ENCODE measurements around the gene CYP4X1. TPM values are rescaled to one million over a fixed set of nuclear protein-coding genes. Genes with fewer than 3 reads are reported as not detected.

The CYP4X1 gene
- total RNA-seq, 1 experiment from 2014 or later = 0.44 TPM

DNA sequence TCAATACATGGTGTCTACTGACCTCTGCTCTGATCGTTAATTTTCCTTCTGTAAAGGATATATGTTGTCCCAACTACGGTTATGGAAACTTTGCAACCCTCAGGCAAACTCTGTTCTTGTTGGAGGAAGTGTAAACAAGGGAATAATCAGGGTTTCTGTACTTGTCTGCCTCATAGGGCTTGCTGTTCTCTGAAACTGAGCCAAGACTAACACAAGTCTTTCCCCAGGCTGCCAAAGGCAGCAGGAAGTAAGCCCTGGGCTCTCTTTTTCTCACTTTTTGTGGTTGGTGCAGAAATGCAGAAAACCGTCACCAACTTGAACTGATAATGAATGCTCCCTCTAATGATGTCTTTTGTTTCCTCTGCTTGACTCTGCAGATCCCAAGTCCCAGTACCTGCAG lies 7.6 kb downstream of the CYP4X1 start:
- H3K4me3 Mint-ChIP-seq = no peak overlapping the region
- no peaks in the 10 kb centered on the region for H3K9me3 Mint-ChIP-seq
- WGBS (ENCODE audit: extremely low coverage, insufficient read length, low lambda C conversion rate) = no CpG with 5 or more reads among the region's 3 CpGs
- H3K27me3 Mint-ChIP-seq (ENCODE audit: low read depth) = peaks cover 16% of the 10 kb centered on the region; the same call in 1 of the 2 replicates
- H3K27ac ChIP-seq (ENCODE audit: insufficient read length, low read depth, low read length) = no peak overlapping the region
- H3K14ac ChIP-seq (ENCODE audit: insufficient read depth, low read length) = no peak overlapping the region
- no peaks in the 10 kb centered on the region for H3K4me1 ChIP-seq (ENCODE audit: insufficient read depth, low read length)
- no peaks in the 10 kb centered on the region for H3K27me3 ChIP-seq (ENCODE audit: insufficient read depth, low read length)
- no peak overlapping the region for H2BK20ac ChIP-seq (ENCODE audit: low read depth, low read length, poor library complexity, severe bottlenecking)
- no peak overlapping the region for H2BK120ac ChIP-seq (ENCODE audit: low read depth, low read length, poor library complexity, severe bottlenecking)
- TF ChIP-seq, protein P1, sequence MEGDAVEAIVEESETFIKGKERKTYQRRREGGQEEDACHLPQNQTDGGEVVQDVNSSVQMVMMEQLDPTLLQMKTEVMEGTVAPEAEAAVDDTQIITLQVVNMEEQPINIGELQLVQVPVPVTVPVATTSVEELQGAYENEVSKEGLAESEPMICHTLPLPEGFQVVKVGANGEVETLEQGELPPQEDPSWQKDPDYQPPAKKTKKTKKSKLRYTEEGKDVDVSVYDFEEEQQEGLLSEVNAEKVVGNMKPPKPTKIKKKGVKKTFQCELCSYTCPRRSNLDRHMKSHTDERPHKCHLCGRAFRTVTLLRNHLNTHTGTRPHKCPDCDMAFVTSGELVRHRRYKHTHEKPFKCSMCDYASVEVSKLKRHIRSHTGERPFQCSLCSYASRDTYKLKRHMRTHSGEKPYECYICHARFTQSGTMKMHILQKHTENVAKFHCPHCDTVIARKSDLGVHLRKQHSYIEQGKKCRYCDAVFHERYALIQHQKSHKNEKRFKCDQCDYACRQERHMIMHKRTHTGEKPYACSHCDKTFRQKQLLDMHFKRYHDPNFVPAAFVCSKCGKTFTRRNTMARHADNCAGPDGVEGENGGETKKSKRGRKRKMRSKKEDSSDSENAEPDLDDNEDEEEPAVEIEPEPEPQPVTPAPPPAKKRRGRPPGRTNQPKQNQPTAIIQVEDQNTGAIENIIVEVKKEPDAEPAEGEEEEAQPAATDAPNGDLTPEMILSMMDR (conservative IDR thresholded peaks at IDR 0.05) = no peak
- no peaks in the 10 kb centered on the region for H3K79me2 ChIP-seq (ENCODE audit: insufficient read depth, low read length)
- H3K23ac ChIP-seq (ENCODE audit: insufficient read length, low read depth, low read length) = no peak overlapping the region
- no peak overlapping the region for H2BK5ac ChIP-seq (ENCODE audit: insufficient read length, low read length)
- H2BK12ac ChIP-seq (ENCODE audit: insufficient read length, low read depth, low read length) = no peak overlapping the region
- H2BK15ac ChIP-seq (ENCODE audit: low read depth, low read length) = no peak overlapping the region
- no peak overlapping the region for H3T11ph ChIP-seq (ENCODE audit: low read length)
- H3K4me2 ChIP-seq (ENCODE audit: insufficient read depth, insufficient read length, low read length) = no peak overlapping the region
- H4K8ac ChIP-seq (replicated peaks; ENCODE audit: insufficient read length, low read depth, low read length) = no peak overlapping the region
- no peaks in the 10 kb centered on the region for H3K9me3 ChIP-seq (ENCODE audit: control insufficient read depth, low read depth, low read length)
- H3K79me1 ChIP-seq (ENCODE audit: insufficient read depth, low read depth, low read length, poor library complexity, severe bottlenecking) = no peaks in the 10 kb centered on the region
- H3K4me1 Mint-ChIP-seq = no peaks in the 10 kb centered on the region
- no peak overlapping the region for H2AFZ ChIP-seq (ENCODE audit: low read length)
- H3K23me2 ChIP-seq (ENCODE audit: insufficient read length, low read depth, low read length, poor library complexity, severe bottlenecking) = no peaks in the 10 kb centered on the region
- no peak overlapping the region for H2AK5ac ChIP-seq (ENCODE audit: insufficient read length, low read length)
- H4K5ac ChIP-seq (ENCODE audit: insufficient read length, low read depth, low read length) = no peak overlapping the region
- H3K27ac Mint-ChIP-seq = no peak overlapping the region
- H3K9ac ChIP-seq (ENCODE audit: extremely low read depth, insufficient read length, low read length) = no peak overlapping the region
- DNase-seq = no peak
- H3K56ac ChIP-seq (ENCODE audit: insufficient read length, low read depth, low read length) = no peak overlapping the region
- no peak overlapping the region for H3K18ac ChIP-seq (ENCODE audit: insufficient read length, low read depth, low read length)
- H4K20me1 ChIP-seq (ENCODE audit: control insufficient read depth, insufficient read depth, insufficient read length) = no peaks in the 10 kb centered on the region
- no peaks in the 10 kb centered on the region for H3K36me3 Mint-ChIP-seq (ENCODE audit: insufficient read depth in 1 of 3, low read depth in 3 of 3)
- H4K91ac ChIP-seq (ENCODE audit: insufficient read length, low read depth, low read length) = no peak overlapping the region
- H3K4ac ChIP-seq (ENCODE audit: low read depth, low read length) = no peak overlapping the region
